ENCODE data around the gene FRMPD1.

Gene FRMPD1

DNA sequence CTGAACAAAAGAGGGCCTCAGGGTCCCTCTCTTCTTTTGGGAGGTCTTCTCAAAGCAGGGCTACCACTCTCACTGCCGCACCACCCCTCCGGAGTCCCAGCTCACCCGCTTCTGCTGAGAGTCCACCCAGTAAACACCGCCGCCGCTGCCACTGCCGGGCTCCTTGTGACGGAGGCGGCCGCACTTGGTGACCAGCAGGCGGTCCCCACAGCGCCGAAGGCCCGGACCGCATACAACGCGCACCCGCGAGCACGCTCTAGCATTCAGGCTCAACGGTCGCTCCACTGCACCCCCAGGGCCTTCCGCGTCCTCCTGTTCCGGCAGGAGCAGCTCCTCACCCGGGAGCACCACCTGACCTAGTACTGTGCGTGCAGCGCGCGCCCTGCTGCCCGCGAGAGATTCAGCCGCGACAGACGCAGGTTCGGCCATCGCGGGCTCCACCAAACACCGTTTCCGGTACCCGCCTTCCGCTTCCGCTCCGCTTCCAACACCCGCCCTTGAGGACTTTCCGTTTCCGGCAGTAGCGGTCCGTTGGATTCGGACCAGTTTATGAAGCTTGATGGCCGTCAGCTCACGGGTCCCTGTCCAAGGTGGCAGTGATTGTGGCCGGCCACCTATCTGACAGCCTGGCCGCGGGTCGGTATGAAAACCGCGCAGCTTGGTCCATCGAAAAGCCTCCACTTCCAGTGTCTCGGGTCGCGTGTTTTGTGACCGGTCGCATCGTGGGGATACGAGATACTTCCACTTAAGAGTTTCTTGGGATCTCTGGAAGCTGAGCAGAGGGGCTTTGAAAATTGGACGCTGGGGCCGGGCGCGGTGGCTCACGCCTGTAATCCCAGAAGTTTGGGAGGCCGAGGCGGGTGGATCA lies 134.1 kb downstream of the FRMPD1 start, which contains the start of gene EXOSC3:
EXOSC3 (minus strand) TSS at position 449 of the 868 bp plus-strand sequence; CDS start at position 429, 20 bp downstream.
- DNase-seq (ENCODE audit: low spot score in 2 of 2) (peak; percentile 70), ATAC-seq (replicated peaks; ENCODE audit: extremely low read depth, poor library complexity, severe bottlenecking) (peak; percentile 87)
- Mint-ChIP-seq H3K27me3 (no peaks in the 10 kb centered on the region), H3K9me3 (no peaks in the 10 kb centered on the region), H3K27ac (ENCODE audit: low read depth) (peak within 1 kb of the TSS; percentile 98), H3K36me3 (ENCODE audit: insufficient read depth) (peaks cover 28% of the 10 kb centered on the region), H3K4me1 (peaks cover 40% of the 10 kb centered on the region), H3K4me3 (peak within 1 kb of the TSS; percentile 98)

DNA sequence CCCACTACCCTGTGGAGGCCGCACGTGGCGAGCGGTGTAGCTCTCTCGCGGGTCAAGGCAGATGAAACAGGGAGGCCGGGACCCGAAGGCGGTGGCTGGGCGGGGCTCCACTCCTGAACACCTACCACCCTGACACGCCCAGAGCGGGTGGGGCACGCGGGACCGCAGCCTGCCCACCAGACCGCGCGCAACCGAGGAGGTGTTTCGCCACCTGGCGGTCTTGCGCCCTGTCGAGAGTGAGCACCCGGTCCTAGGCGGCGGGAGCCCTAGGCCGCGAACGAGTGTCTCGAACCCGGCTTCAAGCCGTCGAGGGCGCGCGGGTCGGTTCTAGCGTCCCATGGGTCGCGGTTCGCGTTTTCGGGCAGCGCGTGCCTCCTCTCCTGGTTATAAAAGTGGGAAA lies 136.3 kb downstream of the FRMPD1 start:
- no peaks in the 10 kb centered on the region for H3K27me3 Mint-ChIP-seq
- H3K36me3 Mint-ChIP-seq (ENCODE audit: insufficient read depth): peaks cover 12% of the 10 kb centered on the region
- DNase-seq (ENCODE audit: low spot score in 2 of 2) (no peak), ATAC-seq (replicated peaks; ENCODE audit: extremely low read depth, poor library complexity, severe bottlenecking) (no peak)
- no peak overlapping the region for H3K4me3 Mint-ChIP-seq
- no peak overlapping the region for H3K27ac Mint-ChIP-seq (ENCODE audit: low read depth)
- H3K9me3 Mint-ChIP-seq: no peaks in the 10 kb centered on the region
- peaks cover 31% of the 10 kb centered on the region for H3K4me1 Mint-ChIP-seq

DNA sequence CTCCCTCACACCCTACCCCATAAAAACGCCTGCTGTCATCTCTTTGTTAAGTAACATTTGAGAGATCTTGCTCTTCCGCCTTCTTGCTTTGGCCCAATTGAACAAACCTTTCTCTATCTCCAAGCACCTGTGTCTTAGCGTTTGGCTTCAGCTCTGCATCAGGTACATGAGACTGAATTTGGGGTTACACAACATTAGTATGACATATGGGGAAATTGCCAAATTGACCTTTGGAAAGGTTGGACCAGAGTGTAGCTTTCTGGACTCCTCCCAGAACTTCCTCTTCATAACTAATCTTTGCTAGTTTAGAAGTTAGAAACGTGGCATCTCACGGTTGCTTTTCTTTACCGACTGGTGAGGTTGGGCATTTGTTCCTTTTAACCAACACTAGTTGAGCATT lies 137.6 kb downstream of the FRMPD1 start:
- no peaks in the 10 kb centered on the region for H3K9me3 Mint-ChIP-seq
- H3K4me3 Mint-ChIP-seq: no peak overlapping the region
- H3K27ac Mint-ChIP-seq (ENCODE audit: low read depth): no peak overlapping the region
- H3K27me3 Mint-ChIP-seq: no peaks in the 10 kb centered on the region
- peaks cover 6% of the 10 kb centered on the region for H3K36me3 Mint-ChIP-seq (ENCODE audit: insufficient read depth)
- peaks cover 18% of the 10 kb centered on the region for H3K4me1 Mint-ChIP-seq
- DNase-seq (ENCODE audit: low spot score in 2 of 2) (no peak), ATAC-seq (replicated peaks; ENCODE audit: extremely low read depth, poor library complexity, severe bottlenecking) (no peak)

DNA sequence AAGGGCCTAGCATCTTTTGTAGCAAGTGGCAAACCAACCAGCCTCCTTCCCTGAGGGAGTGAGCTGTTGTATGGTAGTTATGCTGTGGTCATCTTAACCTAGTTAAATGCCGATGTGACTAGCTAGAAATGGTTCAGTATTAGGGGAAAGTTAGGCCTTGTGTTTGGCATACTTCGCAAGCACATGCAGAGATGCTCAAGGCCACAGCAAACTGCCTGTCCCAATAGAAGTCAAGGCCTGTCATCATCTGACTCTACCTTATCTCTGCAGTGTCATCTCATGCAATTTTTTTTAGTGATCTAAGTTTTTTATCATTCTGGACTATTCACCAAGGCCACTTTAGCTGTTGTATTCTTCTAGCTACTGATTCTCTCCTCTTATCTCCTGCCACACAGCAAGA lies 139.3 kb downstream of the FRMPD1 start:
- no peak overlapping the region for H3K4me3 Mint-ChIP-seq
- no peak overlapping the region for H3K27ac Mint-ChIP-seq (ENCODE audit: low read depth)
- no peaks in the 10 kb centered on the region for H3K27me3 Mint-ChIP-seq
- no peaks in the 10 kb centered on the region for H3K9me3 Mint-ChIP-seq
- H3K4me1 Mint-ChIP-seq: peaks cover 4% of the 10 kb centered on the region
- DNase-seq (ENCODE audit: low spot score in 2 of 2): no peak
- peaks cover 2% of the 10 kb centered on the region for H3K36me3 Mint-ChIP-seq (ENCODE audit: insufficient read depth)
- ATAC-seq (replicated peaks; ENCODE audit: extremely low read depth, poor library complexity, severe bottlenecking): no peak

DNA sequence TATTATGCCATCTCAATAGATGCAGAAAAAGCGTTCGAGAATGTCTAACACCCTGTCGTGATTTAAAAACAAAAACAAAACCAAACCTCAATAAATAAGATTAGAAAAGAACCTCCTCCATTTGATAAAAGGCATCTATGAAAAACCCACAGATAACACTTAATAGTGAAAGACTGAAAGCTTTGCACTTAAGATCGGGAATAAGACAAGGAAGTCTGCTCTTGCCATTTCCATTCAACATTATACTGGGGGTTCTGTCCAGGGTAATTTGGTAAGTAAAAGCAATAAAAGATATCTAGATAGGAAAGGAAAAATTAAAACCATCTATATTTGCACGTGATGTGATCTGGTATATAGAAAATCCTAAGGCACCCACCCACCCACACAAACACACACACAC lies 141.4 kb downstream of the FRMPD1 start:
- H3K27ac Mint-ChIP-seq (ENCODE audit: low read depth): no peak overlapping the region
- DNase-seq (ENCODE audit: low spot score in 2 of 2): no peak
- peaks cover 2% of the 10 kb centered on the region for H3K36me3 Mint-ChIP-seq (ENCODE audit: insufficient read depth)
- no peak for ATAC-seq (replicated peaks; ENCODE audit: extremely low read depth, poor library complexity, severe bottlenecking)
- H3K27me3 Mint-ChIP-seq: no peaks in the 10 kb centered on the region
- no peaks in the 10 kb centered on the region for H3K9me3 Mint-ChIP-seq
- no peak overlapping the region for H3K4me3 Mint-ChIP-seq
- H3K4me1 Mint-ChIP-seq: no peaks in the 10 kb centered on the region

DNA sequence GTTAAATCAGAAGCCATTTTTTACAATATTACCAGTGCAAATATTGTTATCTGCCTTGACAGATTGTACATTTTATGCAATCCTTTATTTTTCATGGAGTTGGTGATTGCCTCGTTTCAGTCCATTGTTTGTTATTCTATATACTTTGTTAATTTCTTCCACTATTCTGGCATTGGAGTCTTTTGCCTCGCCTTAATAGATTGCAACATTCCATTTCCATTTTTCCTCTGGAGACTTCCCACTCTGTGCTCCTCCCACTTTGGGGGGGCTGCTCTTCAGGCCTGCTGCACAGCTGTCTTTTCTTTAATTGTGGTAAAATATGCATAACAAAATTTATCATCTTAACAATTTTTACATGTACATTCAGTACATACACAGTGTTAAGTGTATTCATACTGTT lies 145.5 kb downstream of the FRMPD1 start:
- Mint-ChIP-seq H3K4me3 (no peak overlapping the region), H3K9me3 (no peaks in the 10 kb centered on the region), H3K36me3 (ENCODE audit: insufficient read depth) (peaks cover 11% of the 10 kb centered on the region), H3K27me3 (no peaks in the 10 kb centered on the region), H3K4me1 (no peaks in the 10 kb centered on the region), H3K27ac (ENCODE audit: low read depth) (no peak overlapping the region)
- ATAC-seq (replicated peaks; ENCODE audit: extremely low read depth, poor library complexity, severe bottlenecking) (no peak), DNase-seq (ENCODE audit: low spot score in 2 of 2) (no peak)

All from central memory CD8-positive, alpha-beta T cell (primary cell).